Measurements from ENCODE around the gene IP6K3.

Gene IP6K3

DNA sequence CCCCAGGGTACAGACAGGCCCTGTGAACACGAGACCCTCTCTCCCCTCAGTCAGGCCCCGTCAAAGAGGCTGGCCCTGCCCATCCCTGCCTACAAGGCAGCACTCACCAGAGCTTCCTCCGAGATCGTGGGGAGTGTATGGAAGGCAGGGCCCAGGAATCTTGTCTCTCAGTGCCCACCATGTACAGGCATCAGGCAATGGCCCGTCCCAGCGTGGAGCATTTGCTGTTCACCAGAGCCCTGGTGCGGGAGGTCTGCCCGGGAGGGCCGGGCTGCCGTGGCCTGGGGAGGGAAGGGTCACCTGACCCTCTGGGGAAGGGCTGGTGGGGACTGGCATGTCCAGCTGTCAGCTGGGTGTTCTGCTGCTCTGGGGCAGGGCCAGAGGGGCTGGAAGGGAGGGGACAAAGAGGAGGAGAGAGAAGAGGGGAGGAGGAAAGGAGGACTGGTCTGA lies at the start of gene IP6K3:
Gene IP6K3, minus strand, starts transcription at position 255 of the 450 bp plus-strand sequence. CDS start 11,429 bp downstream, outside the sequence.
- peak; percentile 69 for DNase-seq

DNA sequence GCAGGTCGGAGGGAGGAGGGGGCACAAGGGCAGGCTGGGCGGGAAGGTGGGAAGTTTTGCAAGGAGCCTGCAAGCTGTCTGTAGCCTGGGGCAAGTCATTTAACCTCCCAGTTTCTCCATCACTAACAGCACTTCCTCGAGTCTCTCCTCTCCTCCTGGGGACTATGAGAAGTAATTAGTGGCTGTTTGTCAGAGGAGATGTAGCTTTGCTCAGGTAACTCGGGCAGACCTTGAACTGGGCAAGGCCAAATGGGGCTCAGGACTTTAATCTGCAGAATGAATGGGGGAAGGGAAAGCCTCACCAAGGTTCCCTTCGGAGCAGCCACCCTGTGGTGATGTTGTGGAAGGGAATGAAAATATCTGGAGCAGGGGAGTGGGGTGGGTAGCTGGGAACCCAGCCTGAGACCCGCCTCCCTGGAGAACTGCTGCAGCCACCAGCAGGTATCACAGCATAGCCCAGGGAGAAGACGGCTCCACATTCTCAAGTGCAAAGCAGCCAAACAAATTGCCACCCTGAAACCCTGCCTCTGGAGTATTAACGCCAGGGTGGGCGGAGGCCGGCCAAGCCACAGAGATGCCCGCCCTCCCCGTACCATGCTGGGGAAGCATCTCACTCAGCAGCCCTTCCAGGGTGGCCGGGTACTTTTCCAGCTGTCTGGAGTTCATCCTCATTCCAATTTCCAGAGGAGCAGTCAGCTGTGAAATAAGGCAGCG lies 48.4 kb upstream of the IP6K3 start:
- no peak for DNase-seq

GRCh38 chr6:33792981-33793380 lies 46.3 kb upstream of the IP6K3 start:
- no peak for DNase-seq

DNA sequence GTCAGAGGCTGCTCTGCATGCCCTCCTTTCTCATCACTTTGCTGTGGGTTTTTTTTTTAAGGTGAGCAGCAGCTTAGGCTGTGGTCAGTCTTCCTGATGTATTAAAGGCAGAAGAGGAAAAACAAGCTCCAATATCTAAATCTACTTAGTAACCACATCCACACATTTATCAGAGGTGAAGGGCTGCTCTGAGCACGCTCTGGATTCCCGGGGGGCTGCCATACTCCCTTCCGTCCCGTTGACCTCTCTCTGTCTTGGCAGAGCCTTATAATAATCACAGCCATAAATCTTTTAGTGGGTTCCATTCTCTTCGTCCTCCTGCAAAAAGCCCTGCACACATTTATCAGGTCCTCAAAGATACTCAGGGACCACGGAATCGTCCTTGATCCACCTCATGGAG lies 44.9 kb upstream of the IP6K3 start:
- DNase-seq: no peak

- DNase-seq: no peak
Observed at GRCh38 chr6:33790910-33791309, 44.2 kb upstream of the IP6K3 start.

- no peak for DNase-seq
Observed at GRCh38 chr6:33790379-33790778, 43.7 kb upstream of the IP6K3 start.

- DNase-seq: no peak
Observed at GRCh38 chr6:33789550-33789895, 42.8 kb upstream of the IP6K3 start.

DNA sequence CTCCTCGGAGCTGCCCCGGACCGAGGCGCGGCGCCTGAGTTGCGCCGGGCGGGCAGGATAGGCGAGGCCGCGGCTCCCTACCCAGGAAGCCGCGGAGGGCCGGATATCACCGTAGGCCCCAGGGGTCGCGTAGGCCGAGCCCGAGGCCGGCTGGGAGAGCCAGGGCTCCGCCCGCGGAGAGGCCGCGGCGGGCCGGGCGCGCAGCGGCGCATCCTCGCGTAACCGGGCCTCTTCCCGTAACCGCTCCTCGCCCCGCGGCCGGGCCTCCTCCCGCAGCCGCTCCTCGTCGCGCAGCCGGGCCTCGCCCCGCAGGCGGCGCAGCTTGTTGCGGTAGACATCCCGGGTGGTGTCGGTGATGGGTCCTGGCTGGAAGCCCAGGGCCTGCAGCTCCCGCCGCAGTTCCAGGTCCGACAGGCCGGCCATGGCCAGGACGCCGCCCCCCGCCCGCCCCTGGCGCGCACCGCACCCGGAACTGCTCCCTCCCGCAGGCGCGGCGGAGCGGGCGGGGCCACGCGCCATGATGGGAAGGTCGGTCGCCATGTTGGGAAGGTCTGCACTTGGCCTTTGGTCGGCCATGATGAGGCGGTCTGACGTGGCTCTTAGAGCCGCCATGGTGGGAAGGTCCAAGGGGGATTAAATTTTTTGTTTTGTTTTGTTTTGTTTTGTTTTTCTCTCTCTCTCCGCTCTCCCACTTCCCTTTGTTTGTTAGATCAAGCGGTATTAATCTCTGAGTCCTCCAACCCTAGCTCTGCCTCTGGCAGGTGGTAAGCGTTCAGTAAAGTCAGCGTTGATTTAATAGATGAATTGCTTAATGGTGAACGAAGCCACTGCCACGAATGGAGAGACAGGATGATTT lies 42.2 kb upstream of the IP6K3 start, which contains the start of gene LEMD2:
Gene LEMD2, minus strand, starts transcription at position 437 of the 856 bp plus-strand sequence. Its CDS starts 14 bp downstream, at position 423.
- peak; percentile 96 for DNase-seq

DNA sequence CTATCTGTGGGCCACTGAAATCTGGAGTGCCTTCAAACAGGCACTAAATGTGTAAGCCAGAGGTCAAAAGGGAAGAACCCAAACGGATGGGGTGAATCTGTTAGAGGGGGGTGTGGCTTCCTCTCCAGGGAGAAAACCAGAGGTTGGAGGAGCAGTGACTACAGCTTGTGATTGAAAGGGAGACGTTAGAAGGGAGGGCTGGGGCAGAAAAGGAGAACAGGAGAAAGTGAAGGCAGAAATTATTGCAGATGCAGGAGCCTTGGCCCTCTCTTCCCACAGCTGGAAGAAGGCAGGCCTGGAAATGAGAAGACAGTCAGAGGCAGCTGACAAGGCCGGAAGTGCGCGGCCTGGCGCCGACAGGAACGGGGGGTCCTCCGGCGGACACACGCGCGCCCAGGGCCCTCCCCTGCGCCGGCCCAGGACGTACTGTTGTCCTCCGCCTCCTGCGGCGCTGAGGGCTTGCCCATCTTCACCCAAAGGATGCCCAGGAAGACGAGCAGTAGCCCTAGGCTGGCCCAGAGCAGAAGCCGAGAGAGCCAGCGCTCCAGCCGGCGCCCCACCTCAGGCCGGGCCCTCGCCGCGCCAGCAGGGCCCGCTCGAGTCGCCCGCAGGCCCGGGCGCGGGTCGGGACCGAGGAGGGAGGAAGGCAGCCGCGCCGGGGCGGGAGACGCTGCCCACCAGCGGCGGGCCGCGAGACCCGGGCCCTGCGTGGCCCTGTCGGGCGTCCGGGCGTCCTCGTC lies 41.4 kb upstream of the IP6K3 start:
- DNase-seq: peak; percentile 65

GRCh38 chr6:33787346-33787953 lies 40.7 kb upstream of the IP6K3 start:
- DNase-seq: no peak

DNA sequence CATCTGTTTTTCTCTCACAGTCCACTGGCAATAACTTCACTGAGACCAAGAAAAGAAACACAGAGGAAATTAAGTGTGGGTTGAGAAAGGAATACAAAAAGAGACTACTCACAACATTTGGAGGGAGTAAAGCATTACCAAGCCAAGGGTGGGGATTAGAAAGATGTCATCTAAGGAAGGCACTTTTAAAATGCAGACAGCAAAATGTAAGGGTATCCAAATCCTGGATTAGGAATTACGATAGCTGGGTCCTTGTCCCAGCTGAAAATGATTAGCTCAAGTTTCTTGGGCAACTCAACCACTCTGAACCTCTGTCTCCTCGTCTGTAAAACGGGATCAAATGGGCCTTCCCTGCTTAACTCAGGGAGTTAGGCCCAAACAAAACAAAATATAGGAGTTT lies 40.0 kb upstream of the IP6K3 start:
- no peak for DNase-seq

- DNase-seq: no peak
Observed at GRCh38 chr6:33785778-33786177, 39.1 kb upstream of the IP6K3 start.

- no peak for DNase-seq
Observed at GRCh38 chr6:33784787-33785186, 38.1 kb upstream of the IP6K3 start.

- no peak for DNase-seq
Observed at GRCh38 chr6:33783781-33784520, 37.2 kb upstream of the IP6K3 start.

DNA sequence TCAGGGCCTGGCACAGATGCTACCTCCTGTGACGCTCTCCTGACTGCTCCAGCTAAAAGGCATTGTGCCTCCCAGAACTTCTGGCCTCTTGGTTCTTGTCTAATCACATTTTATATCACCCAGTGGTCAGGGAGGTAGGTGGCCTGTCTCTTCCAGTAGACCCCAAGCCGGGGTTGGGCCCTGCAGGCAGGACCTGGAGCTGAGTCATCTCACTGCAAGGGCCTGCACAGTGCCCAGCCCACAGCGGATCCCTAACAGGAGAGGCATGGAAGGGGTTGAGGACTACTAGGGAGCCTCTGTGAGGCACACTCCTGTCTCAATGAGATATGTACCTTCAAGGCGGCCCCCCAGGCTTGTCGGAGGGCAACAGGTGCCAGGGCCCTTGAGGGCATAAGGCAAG lies 35.9 kb upstream of the IP6K3 start:
- DNase-seq: no peak

DNA sequence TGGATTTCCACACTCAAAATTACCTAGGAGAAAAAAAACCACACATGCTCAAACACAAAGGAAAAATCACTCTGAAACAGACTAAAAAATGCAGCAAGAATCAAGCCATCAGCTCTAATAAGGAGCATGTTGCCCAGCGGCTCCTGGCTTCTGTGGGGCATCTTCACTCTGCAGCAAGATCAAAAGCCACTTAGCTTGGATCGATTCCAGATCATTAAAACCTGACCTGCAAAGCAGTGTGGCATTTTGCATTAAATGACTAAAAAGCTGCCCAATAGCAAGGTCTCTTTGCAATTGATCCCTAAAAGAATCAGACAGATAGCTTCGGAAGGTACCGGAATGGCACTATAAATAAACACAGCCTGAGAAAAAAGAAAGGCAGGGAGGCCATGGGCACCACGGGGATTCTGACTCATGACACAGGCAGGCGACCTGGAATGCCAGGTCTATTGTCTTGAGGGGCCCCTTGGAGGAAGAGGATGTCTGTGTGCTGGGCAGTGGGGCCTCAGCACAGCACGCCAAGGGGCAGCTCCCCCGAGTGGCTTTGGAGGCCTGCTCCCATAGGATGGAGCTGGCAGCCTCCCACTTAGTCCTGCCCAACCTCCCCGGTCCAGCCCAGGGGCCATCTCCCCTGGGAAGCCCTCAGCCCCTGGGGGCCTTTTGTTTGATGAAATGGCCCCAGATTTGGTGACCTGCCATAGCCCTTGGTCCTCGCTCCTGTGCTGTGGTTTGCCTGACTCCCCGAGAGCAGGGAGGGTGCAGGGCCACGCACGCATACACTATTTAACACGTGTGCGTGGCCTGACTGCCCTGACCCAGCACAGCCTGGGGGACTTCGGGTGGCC lies 34.6 kb upstream of the IP6K3 start:
- peak; percentile 69 for DNase-seq

- DNase-seq: peak; percentile 14
Observed at GRCh38 chr6:33779895-33780294, 33.2 kb upstream of the IP6K3 start.

DNA sequence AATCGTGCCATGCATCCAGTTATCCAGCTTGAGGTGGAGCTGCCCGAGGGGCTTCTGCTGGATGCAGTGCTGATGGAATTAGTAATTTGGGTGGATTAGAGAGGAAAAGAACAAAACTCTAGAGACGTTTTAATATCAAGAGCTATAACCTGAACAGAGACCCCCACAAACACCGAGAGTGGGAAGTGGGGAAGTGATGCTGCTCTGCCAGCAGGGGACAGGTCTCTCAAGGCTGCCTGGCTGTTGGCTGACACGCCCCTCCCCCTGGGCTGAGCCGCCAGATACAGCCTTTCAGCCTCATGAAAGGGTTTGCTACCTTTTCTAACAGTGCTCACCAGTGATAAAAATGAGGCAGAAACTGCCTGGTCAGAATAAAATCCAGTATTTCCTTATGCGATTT lies 32.6 kb upstream of the IP6K3 start:
- peak; percentile 29 for DNase-seq

DNA sequence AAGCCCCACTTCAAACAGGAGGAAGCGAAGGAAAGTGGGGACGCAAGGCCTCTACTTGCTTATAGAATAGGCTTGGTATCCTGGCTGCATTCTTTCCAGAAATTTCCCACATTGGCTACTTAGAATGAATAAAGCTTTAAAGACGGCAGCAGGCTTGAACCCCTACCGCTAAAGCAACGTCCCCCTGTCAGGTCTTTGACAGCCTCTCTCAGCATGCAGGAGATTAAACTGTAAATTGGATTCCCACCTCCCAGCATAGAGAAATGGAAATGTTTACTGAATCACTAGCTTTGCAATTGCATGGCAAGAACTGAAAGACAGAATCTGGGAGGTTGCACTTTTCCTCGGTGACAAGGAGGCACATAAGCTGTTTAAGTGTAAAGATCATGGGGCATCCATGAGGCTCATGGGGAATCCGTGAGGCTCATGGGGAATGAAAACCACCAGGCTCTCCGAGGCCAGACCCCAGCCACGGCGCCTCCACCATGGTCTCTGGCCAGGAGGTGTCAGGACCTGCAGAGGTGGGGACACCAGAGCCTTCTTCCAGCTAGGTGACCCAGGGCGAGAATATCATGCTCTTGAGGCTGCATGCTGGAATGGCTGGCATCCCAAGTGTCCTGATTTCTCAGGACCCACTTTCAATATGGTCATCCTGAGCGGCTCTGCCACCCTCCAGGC lies 31.9 kb upstream of the IP6K3 start:
- DNase-seq: peak; percentile 9

Data from retina (tissue), 1 donor.